HG02678 (cell line): ENCODE data around the gene MNAT1.

Source experiments
- ATAC-seq: cut with Tn5 transposase; IDR thresholded peaks from one replicate; pipeline ENCODE4 v1.9.1; 2021; ENCODE audit warnings: mild to moderate bottlenecking, moderate library complexity; ENCODE audit not compliant: unreplicated experiment

Gene MNAT1

DNA sequence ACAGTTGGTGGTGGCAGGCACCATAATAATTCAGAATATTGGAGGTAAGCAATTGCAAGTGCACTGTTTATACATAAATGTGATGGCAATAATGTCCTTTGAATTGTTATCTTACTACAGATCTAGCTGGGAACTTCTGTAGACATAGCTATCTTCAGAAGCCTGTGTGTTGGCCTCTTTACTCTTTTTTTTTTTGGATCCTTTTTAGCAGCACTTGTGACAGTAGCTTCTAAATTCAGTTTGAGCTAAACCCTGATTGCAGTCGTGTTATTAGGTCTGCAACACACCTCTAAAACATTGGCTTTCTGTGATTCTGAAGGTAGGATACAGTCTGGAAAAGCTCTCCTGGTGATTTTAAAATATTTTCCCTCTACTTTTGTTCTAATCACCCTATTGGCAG lies 285.0 kb downstream of the MNAT1 start:
- no peak for ATAC-seq
